DND-41 (cell line): ENCODE measurements around the gene PAPSS2.

ENCODE experiments used
- CTCF ChIP-seq: IDR thresholded peaks from 2 replicates; pipeline ENCODE4 v1.5.1; 2012; ENCODE audit warnings: borderline replicate concordance, low read length, moderate library complexity, mild to moderate bottlenecking; ENCODE audit not compliant: poor library complexity, severe bottlenecking; ENCODE audit errors: extremely low read depth
- EZH2 ChIP-seq: IDR thresholded peaks from 3 replicates; pipeline ENCODE4 v1.6.1; 2012; ENCODE audit warnings: borderline replicate concordance, low read depth, mild to moderate bottlenecking, moderate library complexity, low read length, inconsistent platforms; ENCODE audit not compliant: severe bottlenecking

GRCh38 chr10:87639493-87639892, 20.2 kb upstream of the PAPSS2 start:
- TF ChIP-seq CTCF = no peak
- TF ChIP-seq EZH2 = no peak
